AG09309 (cell line): ENCODE data around the gene RNF112.
A peak's percentile ranks its signal among the peaks of the same experiment; 100 is the strongest.

Experiments
- DNase-seq: peaks from one replicate; pipeline ENCODE4 v3.0.0-alpha.2; 2010; ENCODE audit warnings: low read depth
- H3K4me3 ChIP-seq: 2 replicates; pipeline ENCODE4 v1.5.1; 2011; ENCODE audit warnings: mild to moderate bottlenecking, low read depth, low read length, moderate library complexity; ENCODE audit not compliant: control insufficient read depth
- TF ChIP-seq, protein P1 (sequence below): IDR thresholded peaks from 2 replicates; pipeline ENCODE4 v1.5.1; 2011; ENCODE audit warnings: mild to moderate bottlenecking, low read depth, low read length, inconsistent platforms; ENCODE audit not compliant: insufficient read depth, control insufficient read depth; ENCODE audit errors: missing control alignments

The RNF112 gene, protein sequence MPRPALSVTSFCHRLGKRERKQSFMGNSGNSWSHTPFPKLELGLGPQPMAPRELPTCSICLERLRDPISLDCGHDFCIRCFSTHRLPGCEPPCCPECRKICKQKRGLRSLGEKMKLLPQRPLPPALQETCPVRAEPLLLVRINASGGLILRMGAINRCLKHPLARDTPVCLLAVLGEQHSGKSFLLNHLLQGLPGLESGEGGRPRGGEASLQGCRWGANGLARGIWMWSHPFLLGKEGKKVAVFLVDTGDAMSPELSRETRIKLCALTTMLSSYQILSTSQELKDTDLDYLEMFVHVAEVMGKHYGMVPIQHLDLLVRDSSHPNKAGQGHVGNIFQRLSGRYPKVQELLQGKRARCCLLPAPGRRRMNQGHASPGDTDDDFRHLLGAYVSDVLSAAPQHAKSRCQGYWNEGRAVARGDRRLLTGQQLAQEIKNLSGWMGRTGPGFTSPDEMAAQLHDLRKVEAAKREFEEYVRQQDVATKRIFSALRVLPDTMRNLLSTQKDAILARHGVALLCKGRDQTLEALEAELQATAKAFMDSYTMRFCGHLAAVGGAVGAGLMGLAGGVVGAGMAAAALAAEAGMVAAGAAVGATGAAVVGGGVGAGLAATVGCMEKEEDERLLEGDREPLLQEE

DNA sequence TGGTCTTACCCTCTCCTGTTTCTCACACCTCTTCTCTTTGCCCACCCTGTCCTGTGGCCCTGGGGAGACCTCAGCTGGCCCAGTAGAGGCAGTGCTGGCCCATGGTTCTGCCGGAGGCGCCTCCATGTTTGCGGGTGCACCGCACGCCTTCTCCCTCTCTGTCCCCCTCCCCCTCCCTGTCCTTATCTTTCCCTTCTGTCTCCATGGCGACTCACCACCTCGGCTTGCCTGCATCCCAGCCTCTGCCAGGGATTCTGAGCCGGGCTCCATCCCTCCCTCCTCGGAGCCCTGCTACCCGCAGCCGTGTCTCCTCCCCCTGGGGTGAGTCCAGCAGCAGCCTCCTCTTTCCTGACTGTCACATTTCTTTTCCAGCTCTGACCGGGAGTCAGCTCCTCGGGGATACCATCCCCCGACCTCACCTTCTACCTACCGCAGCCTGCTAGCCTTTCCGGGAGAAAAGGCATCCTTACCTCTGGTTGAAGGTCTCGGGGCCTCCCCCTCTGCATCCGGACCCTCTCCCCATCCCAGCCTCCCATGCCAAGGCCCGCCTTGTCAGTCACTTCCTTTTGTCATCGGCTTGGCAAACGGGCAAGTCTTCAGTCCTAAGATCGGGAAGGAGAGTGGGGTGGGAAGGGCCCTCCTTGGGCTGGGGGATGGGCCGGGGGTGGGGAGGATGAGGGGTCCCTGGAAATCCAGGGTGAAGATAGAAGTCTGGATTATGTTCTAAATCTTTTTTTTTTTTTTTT lies at the start of gene RNF112:
Gene RNF112 (plus strand): TSS at position 358 of the 746 bp plus-strand sequence. CDS start 177 bp downstream, at position 535.
- no peak for DNase-seq
- TF ChIP-seq, protein P1, sequence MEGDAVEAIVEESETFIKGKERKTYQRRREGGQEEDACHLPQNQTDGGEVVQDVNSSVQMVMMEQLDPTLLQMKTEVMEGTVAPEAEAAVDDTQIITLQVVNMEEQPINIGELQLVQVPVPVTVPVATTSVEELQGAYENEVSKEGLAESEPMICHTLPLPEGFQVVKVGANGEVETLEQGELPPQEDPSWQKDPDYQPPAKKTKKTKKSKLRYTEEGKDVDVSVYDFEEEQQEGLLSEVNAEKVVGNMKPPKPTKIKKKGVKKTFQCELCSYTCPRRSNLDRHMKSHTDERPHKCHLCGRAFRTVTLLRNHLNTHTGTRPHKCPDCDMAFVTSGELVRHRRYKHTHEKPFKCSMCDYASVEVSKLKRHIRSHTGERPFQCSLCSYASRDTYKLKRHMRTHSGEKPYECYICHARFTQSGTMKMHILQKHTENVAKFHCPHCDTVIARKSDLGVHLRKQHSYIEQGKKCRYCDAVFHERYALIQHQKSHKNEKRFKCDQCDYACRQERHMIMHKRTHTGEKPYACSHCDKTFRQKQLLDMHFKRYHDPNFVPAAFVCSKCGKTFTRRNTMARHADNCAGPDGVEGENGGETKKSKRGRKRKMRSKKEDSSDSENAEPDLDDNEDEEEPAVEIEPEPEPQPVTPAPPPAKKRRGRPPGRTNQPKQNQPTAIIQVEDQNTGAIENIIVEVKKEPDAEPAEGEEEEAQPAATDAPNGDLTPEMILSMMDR = no peak
- no peak within 1 kb of the TSS for H3K4me3 ChIP-seq

DNA sequence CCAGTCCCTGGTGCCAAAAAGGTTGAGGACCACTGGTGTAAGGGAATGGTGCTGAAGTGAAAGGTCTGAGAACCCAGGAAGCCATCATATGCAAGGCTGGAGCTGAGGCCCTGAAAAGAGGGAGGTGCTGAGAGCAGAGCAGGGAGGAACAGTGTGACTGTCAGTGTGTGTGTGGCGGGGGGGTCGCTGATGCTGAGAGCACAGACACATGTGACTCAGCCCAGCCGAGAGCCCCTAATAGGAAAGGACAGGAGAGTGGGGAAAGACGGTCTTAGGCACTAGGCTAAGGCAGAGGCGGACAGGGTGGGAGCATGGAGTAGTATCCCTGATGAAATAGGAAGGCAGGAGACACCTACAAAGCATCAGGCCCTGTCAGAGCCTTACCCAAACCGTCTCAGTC lies 49.7 kb upstream of the RNF112 start:
- H3K4me3 ChIP-seq = no peak overlapping the region; the same call in 1 of the 2 replicates
- no peak for DNase-seq
- TF ChIP-seq, protein P1 = no peak

DNA sequence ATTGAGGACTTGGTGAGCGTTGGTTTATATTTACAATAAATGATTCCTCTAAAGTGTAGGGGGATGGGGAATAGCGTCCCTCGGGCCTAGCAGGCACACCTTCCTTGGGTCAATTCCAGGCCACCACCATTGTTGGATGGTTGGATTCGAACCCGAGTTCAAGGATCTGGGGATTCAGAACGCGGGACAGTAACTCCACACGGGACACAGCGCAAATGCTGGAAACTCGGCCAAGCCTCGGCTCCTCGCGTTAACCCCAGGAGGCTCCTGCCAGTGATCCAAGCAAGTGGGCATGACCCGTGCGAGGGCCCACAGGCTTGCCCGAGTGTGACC lies 49.1 kb upstream of the RNF112 start:
- DNase-seq = no peak
- peak overlapping the region; percentile 88 for H3K4me3 ChIP-seq
- TF ChIP-seq, protein P1 = no peak

DNA sequence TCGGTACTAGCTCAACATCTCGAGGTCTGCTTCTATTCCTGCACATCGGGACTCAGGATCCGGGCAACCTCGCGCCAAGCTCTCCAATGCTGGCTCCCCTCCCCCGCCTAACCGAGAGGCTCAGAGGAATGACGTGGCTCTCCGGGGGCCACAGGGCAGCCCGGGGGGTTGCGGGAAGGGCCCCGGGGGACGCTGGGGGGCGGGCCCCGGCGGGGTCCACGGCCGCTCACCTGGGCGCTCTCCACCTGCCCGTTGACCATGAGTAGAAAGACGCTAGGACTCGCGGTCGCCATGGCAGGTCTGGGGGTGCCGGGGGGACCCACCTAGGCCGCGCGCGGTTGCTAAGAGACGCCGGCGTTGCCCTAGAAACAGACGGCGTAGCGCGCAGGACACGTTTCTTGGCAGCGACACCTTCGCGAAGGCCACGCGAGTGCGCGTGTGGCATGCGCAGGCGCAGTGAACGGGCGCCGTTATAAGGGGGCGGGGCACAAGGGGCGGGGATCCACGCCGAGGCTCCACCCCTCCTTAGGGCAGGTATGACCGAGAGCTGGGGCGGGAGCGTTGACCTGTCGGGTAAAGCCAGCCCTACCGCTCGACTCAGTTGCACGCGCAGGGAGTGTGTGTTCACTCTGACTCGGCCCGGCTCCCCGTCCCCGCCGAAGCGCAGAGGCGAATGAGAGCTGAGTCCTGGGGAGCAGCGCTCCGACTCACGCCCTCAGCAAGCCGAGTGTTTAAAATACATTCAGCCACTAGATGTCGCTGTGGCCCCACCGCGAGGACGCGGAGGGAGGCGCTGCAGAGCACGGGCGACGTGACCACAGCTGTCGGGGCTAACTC lies 48.5 kb upstream of the RNF112 start, which contains the start of gene B9D1:
Gene B9D1 (minus strand): TSS at position 447 of the 837 bp plus-strand sequence. CDS start 154 bp downstream, at position 293.
- H3K4me3 ChIP-seq = peak within 1 kb of the TSS; percentile 88
- TF ChIP-seq, protein P1 = peak; percentile 93
- DNase-seq = peak; percentile 65

DNA sequence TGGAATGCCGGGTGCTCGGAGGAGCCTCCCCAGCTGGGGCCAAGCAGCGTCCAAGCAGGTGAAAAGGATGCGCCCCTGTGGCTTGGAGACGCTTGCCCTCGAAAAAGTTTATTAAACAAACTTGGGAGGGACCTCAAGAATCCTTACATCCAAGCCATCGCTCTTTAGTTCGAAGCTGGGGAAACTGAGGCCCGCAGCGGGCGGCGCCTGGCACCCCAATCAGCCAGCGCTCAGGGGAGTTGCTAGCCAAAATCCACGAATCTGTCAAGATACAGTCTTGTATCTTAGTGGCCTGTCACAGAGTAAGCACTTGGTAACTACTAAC lies 48.0 kb upstream of the RNF112 start:
- TF ChIP-seq, protein P1 = no peak
- peak overlapping the region; percentile 88 for H3K4me3 ChIP-seq
- no peak for DNase-seq

DNA sequence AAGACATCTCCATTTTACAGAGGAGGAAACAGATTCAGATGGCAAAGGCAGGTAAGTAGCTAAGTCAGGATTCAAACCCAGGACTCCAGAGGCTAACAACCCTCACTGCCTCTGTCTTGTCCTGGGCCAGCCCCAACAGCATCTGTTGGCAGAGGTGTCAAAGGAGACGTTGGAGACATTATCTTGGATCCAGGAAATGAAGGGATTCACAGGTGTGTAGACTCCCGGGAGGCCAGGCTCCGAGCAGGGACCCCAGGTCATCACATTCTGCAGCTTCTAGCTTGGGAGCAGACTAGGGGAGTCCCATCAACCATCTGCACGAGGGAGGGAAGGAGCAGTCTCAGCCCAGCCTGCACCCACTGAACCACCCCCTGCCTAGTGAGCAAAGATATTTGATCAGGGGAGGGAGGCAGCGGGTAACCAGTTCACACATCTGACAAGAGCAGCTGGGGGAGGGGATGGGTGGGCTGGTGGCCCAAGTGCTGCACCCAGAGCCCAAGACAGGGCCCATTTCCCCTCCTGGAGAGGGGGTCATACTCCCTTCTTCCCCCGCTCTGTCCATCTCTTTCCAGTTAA lies 47.5 kb upstream of the RNF112 start:
- TF ChIP-seq, protein P1 = no peak
- H3K4me3 ChIP-seq = no peak overlapping the region
- no peak for DNase-seq
